Measurements from ENCODE around the gene CCDC13. TPM values are rescaled to one million over a fixed set of nuclear protein-coding genes. Genes with fewer than 3 reads are reported as not detected.

The CCDC13 gene
- total RNA-seq, 1 experiment from 2014 or later, result 0.79 TPM

DNA sequence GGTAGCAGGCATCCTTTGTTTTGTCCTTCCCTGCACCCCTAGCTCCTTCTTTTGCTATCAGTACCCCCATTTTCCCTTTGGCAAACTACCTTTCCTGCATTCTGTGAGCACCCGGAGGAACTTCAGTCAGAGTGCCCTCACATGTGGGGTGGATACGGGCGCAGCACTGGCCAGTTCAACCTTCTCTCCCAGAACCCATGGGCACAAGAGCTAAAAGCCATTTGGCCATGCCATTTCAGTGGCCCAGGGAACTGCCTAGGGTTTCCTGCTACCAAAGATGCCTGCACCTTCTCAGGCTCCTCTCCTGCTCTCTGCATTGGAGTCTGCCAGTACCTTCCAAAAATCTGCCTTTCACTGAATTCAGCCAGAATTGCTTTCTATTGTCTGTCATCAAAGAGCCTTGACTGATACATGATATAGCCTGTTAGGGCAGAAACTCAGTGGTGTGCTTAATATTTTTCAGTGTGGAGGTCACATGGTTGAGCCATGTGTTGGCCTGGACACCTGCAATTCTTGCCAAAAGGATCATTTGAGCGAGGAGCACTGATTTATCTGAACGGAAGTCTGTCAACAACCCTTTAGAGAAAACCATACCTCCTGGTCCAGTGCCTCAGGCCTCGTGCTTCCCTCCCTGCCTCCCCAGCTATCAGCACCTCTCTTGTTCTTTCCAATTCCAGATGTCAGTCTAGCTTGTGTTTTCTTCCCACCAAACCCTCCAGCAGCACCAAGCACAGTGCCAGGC lies 43.5 kb downstream of the CCDC13 start (continued):
- TF ChIP-seq, protein P1, sequence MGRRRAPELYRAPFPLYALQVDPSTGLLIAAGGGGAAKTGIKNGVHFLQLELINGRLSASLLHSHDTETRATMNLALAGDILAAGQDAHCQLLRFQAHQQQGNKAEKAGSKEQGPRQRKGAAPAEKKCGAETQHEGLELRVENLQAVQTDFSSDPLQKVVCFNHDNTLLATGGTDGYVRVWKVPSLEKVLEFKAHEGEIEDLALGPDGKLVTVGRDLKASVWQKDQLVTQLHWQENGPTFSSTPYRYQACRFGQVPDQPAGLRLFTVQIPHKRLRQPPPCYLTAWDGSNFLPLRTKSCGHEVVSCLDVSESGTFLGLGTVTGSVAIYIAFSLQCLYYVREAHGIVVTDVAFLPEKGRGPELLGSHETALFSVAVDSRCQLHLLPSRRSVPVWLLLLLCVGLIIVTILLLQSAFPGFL (CRISPR knock-in tag; IDR thresholded peaks at IDR 0.05; ENCODE audit: borderline replicate concordance), result no peak
- TF ChIP-seq SMAD3 (CRISPR knock-in tag; IDR thresholded peaks at IDR 0.05; ENCODE audit: borderline replicate concordance) (no peak), AR (CRISPR knock-in tag; IDR thresholded peaks at IDR 0.05) (no peak), JAZF1 (CRISPR knock-in tag; IDR thresholded peaks at IDR 0.05) (no peak)
- TF ChIP-seq, protein P2, sequence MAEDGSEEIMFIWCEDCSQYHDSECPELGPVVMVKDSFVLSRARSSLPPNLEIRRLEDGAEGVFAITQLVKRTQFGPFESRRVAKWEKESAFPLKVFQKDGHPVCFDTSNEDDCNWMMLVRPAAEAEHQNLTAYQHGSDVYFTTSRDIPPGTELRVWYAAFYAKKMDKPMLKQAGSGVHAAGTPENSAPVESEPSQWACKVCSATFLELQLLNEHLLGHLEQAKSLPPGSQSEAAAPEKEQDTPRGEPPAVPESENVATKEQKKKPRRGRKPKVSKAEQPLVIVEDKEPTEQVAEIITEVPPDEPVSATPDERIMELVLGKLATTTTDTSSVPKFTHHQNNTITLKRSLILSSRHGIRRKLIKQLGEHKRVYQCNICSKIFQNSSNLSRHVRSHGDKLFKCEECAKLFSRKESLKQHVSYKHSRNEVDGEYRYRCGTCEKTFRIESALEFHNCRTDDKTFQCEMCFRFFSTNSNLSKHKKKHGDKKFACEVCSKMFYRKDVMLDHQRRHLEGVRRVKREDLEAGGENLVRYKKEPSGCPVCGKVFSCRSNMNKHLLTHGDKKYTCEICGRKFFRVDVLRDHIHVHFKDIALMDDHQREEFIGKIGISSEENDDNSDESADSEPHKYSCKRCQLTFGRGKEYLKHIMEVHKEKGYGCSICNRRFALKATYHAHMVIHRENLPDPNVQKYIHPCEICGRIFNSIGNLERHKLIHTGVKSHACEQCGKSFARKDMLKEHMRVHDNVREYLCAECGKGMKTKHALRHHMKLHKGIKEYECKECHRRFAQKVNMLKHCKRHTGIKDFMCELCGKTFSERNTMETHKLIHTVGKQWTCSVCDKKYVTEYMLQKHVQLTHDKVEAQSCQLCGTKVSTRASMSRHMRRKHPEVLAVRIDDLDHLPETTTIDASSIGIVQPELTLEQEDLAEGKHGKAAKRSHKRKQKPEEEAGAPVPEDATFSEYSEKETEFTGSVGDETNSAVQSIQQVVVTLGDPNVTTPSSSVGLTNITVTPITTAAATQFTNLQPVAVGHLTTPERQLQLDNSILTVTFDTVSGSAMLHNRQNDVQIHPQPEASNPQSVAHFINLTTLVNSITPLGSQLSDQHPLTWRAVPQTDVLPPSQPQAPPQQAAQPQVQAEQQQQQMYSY (CRISPR knock-in tag; IDR thresholded peaks at IDR 0.05), result no peak
- TF ChIP-seq, protein P3, sequence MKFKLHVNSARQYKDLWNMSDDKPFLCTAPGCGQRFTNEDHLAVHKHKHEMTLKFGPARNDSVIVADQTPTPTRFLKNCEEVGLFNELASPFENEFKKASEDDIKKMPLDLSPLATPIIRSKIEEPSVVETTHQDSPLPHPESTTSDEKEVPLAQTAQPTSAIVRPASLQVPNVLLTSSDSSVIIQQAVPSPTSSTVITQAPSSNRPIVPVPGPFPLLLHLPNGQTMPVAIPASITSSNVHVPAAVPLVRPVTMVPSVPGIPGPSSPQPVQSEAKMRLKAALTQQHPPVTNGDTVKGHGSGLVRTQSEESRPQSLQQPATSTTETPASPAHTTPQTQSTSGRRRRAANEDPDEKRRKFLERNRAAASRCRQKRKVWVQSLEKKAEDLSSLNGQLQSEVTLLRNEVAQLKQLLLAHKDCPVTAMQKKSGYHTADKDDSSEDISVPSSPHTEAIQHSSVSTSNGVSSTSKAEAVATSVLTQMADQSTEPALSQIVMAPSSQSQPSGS (CRISPR knock-in tag; IDR thresholded peaks at IDR 0.05; ENCODE audit: borderline replicate concordance, low read depth), result no peak

DNA sequence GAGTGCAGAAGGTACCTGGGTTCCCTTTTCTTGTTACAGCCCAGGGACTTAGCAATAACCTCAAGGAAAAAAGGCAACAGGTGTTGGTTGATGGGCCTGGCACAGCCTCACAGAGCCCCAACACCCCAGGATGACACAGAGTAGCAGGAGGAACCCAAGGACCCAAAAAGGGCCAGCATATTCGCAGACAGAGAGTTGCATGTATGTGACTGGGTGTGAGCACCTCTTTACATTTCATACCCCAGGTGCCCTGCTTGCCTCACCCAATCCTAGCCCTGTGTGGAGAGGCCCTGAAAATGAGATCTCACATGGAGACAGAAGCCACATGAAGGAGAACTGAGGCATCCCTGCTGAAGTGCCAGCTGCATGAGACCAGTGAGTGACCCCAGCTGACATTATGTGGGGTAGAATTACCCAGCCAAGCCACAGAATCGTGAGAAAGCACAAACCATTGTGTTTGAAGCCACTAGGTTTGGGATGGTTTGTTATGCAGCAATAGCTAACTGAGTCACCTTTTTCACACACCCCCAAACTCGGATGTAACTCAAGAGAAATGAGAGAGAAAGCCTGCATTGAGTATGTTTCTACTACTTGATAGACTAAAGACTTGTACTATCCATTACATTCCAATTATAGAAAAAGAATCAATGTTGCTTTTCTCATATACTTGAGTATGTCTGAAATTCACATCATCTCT lies 44.2 kb downstream of the CCDC13 start:
- peaks cover 28% of the 10 kb centered on the region for H3K4me1 Mint-ChIP-seq
- CTCF ChIA-PET, result interaction anchor here (1.5 to 3.5 kb wide), 3 partner anchors 17 to 103 kb away, joined by 3 to 14 read pairs (median 9); no protein-coding TSS in a partner anchor
- POLR2A ChIA-PET, result no interaction called here
- no peak overlapping the region for H3K4me3 Mint-ChIP-seq
- TF ChIP-seq RORB (CRISPR knock-in tag; IDR thresholded peaks at IDR 0.05) (no peak), NR1H2 (CRISPR knock-in tag; IDR thresholded peaks at IDR 0.05) (no peak), ETV6 (CRISPR knock-in tag; IDR thresholded peaks at IDR 0.05) (no peak), SP1 (CRISPR knock-in tag; conservative IDR thresholded peaks at IDR 0.05) (no peak), SMAD4 (CRISPR knock-in tag; IDR thresholded peaks at IDR 0.05) (no peak), SOX15 (CRISPR knock-in tag; IDR thresholded peaks at IDR 0.05) (no peak), EMX1 (CRISPR knock-in tag; IDR thresholded peaks at IDR 0.05) (no peak), CREB1 (CRISPR knock-in tag; IDR thresholded peaks at IDR 0.05) (no peak)
- TF ChIP-seq, protein P4, sequence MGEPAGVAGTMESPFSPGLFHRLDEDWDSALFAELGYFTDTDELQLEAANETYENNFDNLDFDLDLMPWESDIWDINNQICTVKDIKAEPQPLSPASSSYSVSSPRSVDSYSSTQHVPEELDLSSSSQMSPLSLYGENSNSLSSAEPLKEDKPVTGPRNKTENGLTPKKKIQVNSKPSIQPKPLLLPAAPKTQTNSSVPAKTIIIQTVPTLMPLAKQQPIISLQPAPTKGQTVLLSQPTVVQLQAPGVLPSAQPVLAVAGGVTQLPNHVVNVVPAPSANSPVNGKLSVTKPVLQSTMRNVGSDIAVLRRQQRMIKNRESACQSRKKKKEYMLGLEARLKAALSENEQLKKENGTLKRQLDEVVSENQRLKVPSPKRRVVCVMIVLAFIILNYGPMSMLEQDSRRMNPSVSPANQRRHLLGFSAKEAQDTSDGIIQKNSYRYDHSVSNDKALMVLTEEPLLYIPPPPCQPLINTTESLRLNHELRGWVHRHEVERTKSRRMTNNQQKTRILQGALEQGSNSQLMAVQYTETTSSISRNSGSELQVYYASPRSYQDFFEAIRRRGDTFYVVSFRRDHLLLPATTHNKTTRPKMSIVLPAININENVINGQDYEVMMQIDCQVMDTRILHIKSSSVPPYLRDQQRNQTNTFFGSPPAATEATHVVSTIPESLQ (CRISPR knock-in tag; IDR thresholded peaks at IDR 0.05), result no peak
- TF ChIP-seq, protein P5, sequence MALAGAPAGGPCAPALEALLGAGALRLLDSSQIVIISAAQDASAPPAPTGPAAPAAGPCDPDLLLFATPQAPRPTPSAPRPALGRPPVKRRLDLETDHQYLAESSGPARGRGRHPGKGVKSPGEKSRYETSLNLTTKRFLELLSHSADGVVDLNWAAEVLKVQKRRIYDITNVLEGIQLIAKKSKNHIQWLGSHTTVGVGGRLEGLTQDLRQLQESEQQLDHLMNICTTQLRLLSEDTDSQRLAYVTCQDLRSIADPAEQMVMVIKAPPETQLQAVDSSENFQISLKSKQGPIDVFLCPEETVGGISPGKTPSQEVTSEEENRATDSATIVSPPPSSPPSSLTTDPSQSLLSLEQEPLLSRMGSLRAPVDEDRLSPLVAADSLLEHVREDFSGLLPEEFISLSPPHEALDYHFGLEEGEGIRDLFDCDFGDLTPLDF (CRISPR knock-in tag; IDR thresholded peaks at IDR 0.05), result no peak
- H3K36me3 Mint-ChIP-seq, result no peaks in the 10 kb centered on the region
- ATAC-seq (no peak), DNase-seq (ENCODE audit: low spot score) (no peak)
- peaks cover 5% of the 10 kb centered on the region; the same call in 1 of the 2 replicates for H3K9me3 Mint-ChIP-seq
- no peak overlapping the region for H3K27ac Mint-ChIP-seq
- peaks cover 4% of the 10 kb centered on the region; the same call in 1 of the 2 replicates for H3K27me3 Mint-ChIP-seq (ENCODE audit: low read depth)

All from WTC11 (cell line).